Muscle of leg (tissue), 11 donors: ENCODE results near the gene SNIP1. TPM values are rescaled to one million over a fixed set of nuclear protein-coding genes. Genes with fewer than 3 reads are reported as not detected.
"Not testable (repeated sequence)": the region's sequence is repeated elsewhere in the genome, so short reads cannot be mapped to it uniquely, and the experiment has no call there.

Experiments used
- DNase-seq: peaks from one replicate; pipeline ENCODE4 v3.0.0; 2013
- H3K27ac ChIP-seq: one replicate; pipeline ENCODE4 v1.5.1; 2013; ENCODE audit warnings: mild to moderate bottlenecking, low read length, control low read depth
- H3K27me3 ChIP-seq: one replicate; pipeline ENCODE4 v1.6.1; 2013; ENCODE audit warnings: low read length; ENCODE audit not compliant: control insufficient read depth, insufficient read depth
- H3K36me3 ChIP-seq: one replicate; pipeline ENCODE4 v1.6.1; 2013; ENCODE audit warnings: low read length; ENCODE audit not compliant: control insufficient read depth, insufficient read depth
- H3K4me1 ChIP-seq: one replicate; pipeline ENCODE4 v1.6.1; 2013; ENCODE audit warnings: low read length; ENCODE audit not compliant: control insufficient read depth, insufficient read depth
- H3K4me3 ChIP-seq: one replicate; pipeline ENCODE4 v1.5.1; 2013; ENCODE audit warnings: low read length, control low read depth
- H3K9me3 ChIP-seq: replicated peaks from 2 replicates; pipeline ENCODE4 v1.6.1; 2013; ENCODE audit warnings: low read depth, low read length; ENCODE audit not compliant: control insufficient read depth
- WGBS: methylation state at CpG from one replicate; pipeline ENCODE4 v1.1.5; 2013; ENCODE audit warnings: missing lambda C conversion rate; ENCODE audit not compliant: insufficient coverage; 5-methylcytosine and 5-hydroxymethylcytosine counted together
- polyA plus RNA-seq, 8 donors: library from polyadenylated mRNA; unstranded; fragments of 120-200 nt; gene quantifications; one replicate each; pipeline versions ENCODE4 v1.2.1 to v1.2.3, GENCODE V29; 2013; ENCODE audit warnings: inconsistent platforms in 1 of 8, low replicate concordance in 1 of 8; ENCODE audit not compliant: insufficient read length in 8 of 8, insufficient read depth in 1 of 8
- total RNA-seq: library from RNA; stranded (reverse); fragments of 120-200 nt; gene quantifications from one replicate; pipeline ENCODE4 v1.2.4, GENCODE V29; 2013

SNIP1 gene
- total and polyA plus RNA-seq, 9 donors: 7.2 to 11.0 (median 8.8) TPM

- H3K4me3 ChIP-seq, H3K27me3 ChIP-seq, H3K27ac ChIP-seq, H3K9me3 ChIP-seq, DNase-seq: not testable (repeated sequence)
- WGBS: 69% methylated on average over 11 of the region's 12 CpGs
- peaks cover 26% of the 10 kb centered on the region for H3K36me3 ChIP-seq
- H3K4me1 ChIP-seq: peaks cover 27% of the 10 kb centered on the region
Measured at GRCh38 chr1:37559957-37560379, 5.9 kb upstream of the SNIP1 start.

- H3K4me3 ChIP-seq: no peak overlapping the region
Measured at GRCh38 chr1:37559080-37559479, 5.0 kb upstream of the SNIP1 start.

GRCh38 chr1:37558411-37558810, 4.3 kb upstream of the SNIP1 start:
- no peak for DNase-seq
- Histone ChIP-seq H3K27me3 (no peaks in the 10 kb centered on the region), H3K4me3 (no peak overlapping the region), H3K9me3 (no peaks in the 10 kb centered on the region), H3K4me1 (peaks cover 29% of the 10 kb centered on the region), H3K36me3 (peaks cover 18% of the 10 kb centered on the region), H3K27ac (no peak overlapping the region)
- 86% methylated on average over 1 of the region's 1 CpG for WGBS

More at GRCh38 chr1:37559080-37559479, 5.0 kb upstream of the SNIP1 start:
- Histone ChIP-seq H3K27me3 (no peaks in the 10 kb centered on the region), H3K36me3 (peaks cover 19% of the 10 kb centered on the region), H3K9me3 (no peaks in the 10 kb centered on the region), H3K4me1 (peaks cover 27% of the 10 kb centered on the region), H3K27ac (no peak overlapping the region)
- 85% methylated on average over 4 of the region's 7 CpGs for WGBS
- DNase-seq: no peak

GRCh38 chr1:37557402-37557801, 3.3 kb upstream of the SNIP1 start:
- no peak for DNase-seq
- WGBS: no CpG with 5 or more reads among the region's 3 CpGs
- H3K27ac ChIP-seq: no peak overlapping the region
- H3K9me3 ChIP-seq: no peaks in the 10 kb centered on the region
- H3K4me3 ChIP-seq: peak overlapping the region; percentile 40
- peaks cover 38% of the 10 kb centered on the region for H3K4me1 ChIP-seq
- peaks cover 14% of the 10 kb centered on the region for H3K36me3 ChIP-seq
- H3K27me3 ChIP-seq: no peaks in the 10 kb centered on the region

- DNase-seq: peak; percentile 84
- peak within 1 kb of the TSS; percentile 31 for H3K27ac ChIP-seq
- H3K4me3 ChIP-seq: peak within 1 kb of the TSS; percentile 40
- H3K4me1 ChIP-seq: peaks cover 40% of the 10 kb centered on the region
- H3K27me3 ChIP-seq: no peaks in the 10 kb centered on the region
- 3% methylated on average over 31 of the region's 31 CpGs for WGBS
- no peaks in the 10 kb centered on the region for H3K9me3 ChIP-seq
- peaks cover 11% of the 10 kb centered on the region for H3K36me3 ChIP-seq
Measured at GRCh38 chr1:37556712-37557196, 2.7 kb upstream of the SNIP1 start, which contains the start of gene DNALI1. Gene DNALI1, plus strand, starts transcription at chr1:37556940. Its CDS starts 55 bp downstream, at chr1:37556995.

GRCh38 chr1:37553598-37553926, 531 bp downstream of the SNIP1 start:
- no peak for DNase-seq
- peak overlapping the region; percentile 86 for H3K27ac ChIP-seq
- H3K36me3 ChIP-seq: peaks cover 5% of the 10 kb centered on the region
- WGBS: 0% methylated on average over 7 of the region's 11 CpGs
- peak overlapping the region; percentile 97 for H3K4me3 ChIP-seq
- no peaks in the 10 kb centered on the region for H3K9me3 ChIP-seq
- H3K4me1 ChIP-seq: peaks cover 28% of the 10 kb centered on the region
- H3K27me3 ChIP-seq: no peaks in the 10 kb centered on the region

GRCh38 chr1:37549341-37549740, 4.8 kb downstream of the SNIP1 start:
- Histone ChIP-seq H3K27ac (no peak overlapping the region), H3K36me3 (peaks cover 31% of the 10 kb centered on the region), H3K9me3 (no peaks in the 10 kb centered on the region), H3K4me3 (no peak overlapping the region), H3K27me3 (no peaks in the 10 kb centered on the region), H3K4me1 (peaks cover 13% of the 10 kb centered on the region)
- no peak for DNase-seq
- WGBS: 82% methylated on average over 2 of the region's 6 CpGs

- no peak overlapping the region for H3K27ac ChIP-seq
- peaks cover 41% of the 10 kb centered on the region for H3K36me3 ChIP-seq
- DNase-seq: no peak
- WGBS: 92% methylated on average over 5 of the region's 5 CpGs
- no peaks in the 10 kb centered on the region for H3K4me1 ChIP-seq
- H3K9me3 ChIP-seq: no peaks in the 10 kb centered on the region
- no peaks in the 10 kb centered on the region for H3K27me3 ChIP-seq
- H3K4me3 ChIP-seq: no peak overlapping the region
Measured at GRCh38 chr1:37545019-37545418, 9.1 kb downstream of the SNIP1 start.

- 97% methylated on average over 21 of the region's 21 CpGs for WGBS
- H3K36me3 ChIP-seq: peaks cover 45% of the 10 kb centered on the region
- H3K4me1 ChIP-seq: no peaks in the 10 kb centered on the region
- H3K4me3 ChIP-seq: no peak overlapping the region
- no peaks in the 10 kb centered on the region for H3K27me3 ChIP-seq
- no peak overlapping the region for H3K27ac ChIP-seq
- DNase-seq: no peak
- H3K9me3 ChIP-seq: no peaks in the 10 kb centered on the region
Measured at GRCh38 chr1:37544530-37544929, 9.6 kb downstream of the SNIP1 start.

GRCh38 chr1:37540036-37540785, 13.9 kb downstream of the SNIP1 start:
- no peak for DNase-seq
- no peak overlapping the region for H3K4me3 ChIP-seq
- WGBS: 94% methylated on average over 30 of the region's 30 CpGs
- no peaks in the 10 kb centered on the region for H3K4me1 ChIP-seq
- H3K36me3 ChIP-seq: peaks cover 60% of the 10 kb centered on the region
- H3K9me3 ChIP-seq: no peaks in the 10 kb centered on the region
- H3K27me3 ChIP-seq: no peaks in the 10 kb centered on the region
- H3K27ac ChIP-seq: no peak overlapping the region
